ENCODE measurements around the gene HMSD.

HMSD gene

GRCh38 chr18:63960891-63961290 is 11.8 kb downstream of the HMSD start:
- no peak for DNase-seq

- DNase-seq: no peak
These were observed 12.4 kb downstream of the HMSD start for GRCh38 chr18:63961435-63961980.

GRCh38 chr18:63962137-63962536 is 13.0 kb downstream of the HMSD start:
- no peak for DNase-seq

- peak in 1 of 2 experiments; percentile 62 for DNase-seq
These were observed 14.6 kb downstream of the HMSD start for GRCh38 chr18:63963615-63964256.

GRCh38 chr18:63964908-63965307 is 15.8 kb downstream of the HMSD start:
- no peak for DNase-seq

- no peak for DNase-seq
These were observed 16.7 kb downstream of the HMSD start for GRCh38 chr18:63965716-63966330.

GRCh38 chr18:63969942-63970808 is 21.1 kb downstream of the HMSD start, which contains the start of gene SERPINB8:
Gene SERPINB8, plus strand, starts transcription at chr18:63970081. Its CDS starts 8,228 bp downstream, at chr18:63978309.
- DNase-seq: peak; percentile 86 to 90

GRCh38 chr18:63970809-63971205 is 21.7 kb downstream of the HMSD start:
- no peak for DNase-seq

- DNase-seq: no peak
These were observed 22.4 kb downstream of the HMSD start for GRCh38 chr18:63971320-63972001.

- no peak for DNase-seq
These were observed 22.9 kb downstream of the HMSD start for GRCh38 chr18:63972002-63972376.

GRCh38 chr18:63974991-63975390 is 25.9 kb downstream of the HMSD start:
- peak in 1 of 2 experiments; percentile 30 for DNase-seq

GRCh38 chr18:63975628-63976027 is 26.5 kb downstream of the HMSD start:
- DNase-seq: no peak

GRCh38 chr18:63977040-63977439 is 27.9 kb downstream of the HMSD start:
- DNase-seq: no peak

GRCh38 chr18:63979409-63979920 is 30.4 kb downstream of the HMSD start:
- DNase-seq: peak; percentile 32 to 76

GRCh38 chr18:63980027-63980426 is 30.9 kb downstream of the HMSD start:
- DNase-seq: no peak

GRCh38 chr18:63980896-63981460 is 31.9 kb downstream of the HMSD start:
- no peak for DNase-seq

GRCh38 chr18:63981719-63982118 is 32.6 kb downstream of the HMSD start:
- no peak for DNase-seq

- no peak for DNase-seq
These were observed 33.3 kb downstream of the HMSD start for GRCh38 chr18:63982361-63982760.

- no peak for DNase-seq
These were observed 37.8 kb downstream of the HMSD start for GRCh38 chr18:63986885-63987284.

GRCh38 chr18:63987743-63988142 is 38.6 kb downstream of the HMSD start:
- DNase-seq: no peak

- DNase-seq: no peak
These were observed 43.6 kb downstream of the HMSD start for GRCh38 chr18:63992751-63993150.

GRCh38 chr18:63994783-63995399 is 45.8 kb downstream of the HMSD start:
- DNase-seq: peak; percentile 12 to 61
